Pancreas (tissue), 10 donors: ENCODE results near the gene NTN1. TPM values are rescaled to one million over a fixed set of nuclear protein-coding genes. Genes with fewer than 3 reads are reported as not detected.

Source experiments
- ATAC-seq, 4 donors: fragments of 200-7000 bp; cut with Tn5 transposase; one replicate each; pipeline versions ENCODE4 v1.8.0 to v1.9.1; 2020; ENCODE audit warnings: mild to moderate bottlenecking in 4 of 4, moderate library complexity in 4 of 4
- DNase-seq, 6 donors: peaks; one replicate each; pipeline ENCODE4 v3.0.0-alpha.2; 2020
- FAIRE-seq: peaks from 2 replicates; lab custom pipeline; 2012; peaks lifted over from hg19 to GRCh38; lab: Jason Lieb, UNC
- H3K27ac ChIP-seq, 4 donors: fragments of 200-600 bp; sonication (generic); 1 replicate in 3 of 4; 2 replicates in 1 of 4; pipeline versions ENCODE4 v1.5.0 to v1.8.0; 2020
- H3K27me3 ChIP-seq, 4 donors: fragments of 200-600 bp; one replicate each; pipeline ENCODE4 v1.8.0; 2021
- H3K36me3 ChIP-seq, 3 donors: fragments of 200-600 bp; sonication (generic) in 1 of 3; one replicate each; pipeline versions ENCODE4 v1.5.0 to v1.8.0; 2020 to 2021
- H3K4me1 ChIP-seq, 3 donors: fragments of 200-600 bp; one replicate each; pipeline ENCODE4 v1.8.0; 2021
- H3K4me3 ChIP-seq, 4 donors: fragments of 200-600 bp; sonication (generic) in 2 of 4; one replicate each; pipeline versions ENCODE4 v1.5.0 to v1.8.0; 2020 to 2021
- H3K9me3 ChIP-seq, 4 donors: fragments of 200-600 bp; one replicate each; pipeline ENCODE4 v1.8.0; 2021
- WGBS, 2 donors: extraction: QIAGEN DNeasy Blood & Tissue Kit; methylation state at CpG; one replicate each; pipeline ENCODE4 v1.1.7; 2013; 5-methylcytosine and 5-hydroxymethylcytosine counted together
- intact Hi-C, 3 donors: fragments of 100-400 bp; cut with DNase I; formaldehyde crosslinking; loops; one replicate each; pipeline versions ENCODE4 v1.11.1 to v1.14.2; 2022
- polyA plus RNA-seq, 2 donors: library from polyadenylated mRNA; stranded (reverse); fragments of 200-250 nt; gene quantifications; one replicate each; pipeline ENCODE4 v1.2.3, GENCODE V29; 2013
- total RNA-seq, 6 donors: library from RNA; stranded (reverse); fragmentation: NEBNext Ultra II Directional in 4 of 6; extraction: Animal tissue kit (Norgen Biotek cat#: 25700) in 4 of 6; gene quantifications; one replicate each; pipeline versions ENCODE4 v1.2.1 to v1.2.4, GENCODE V29; 2021 to 2023
- TF ChIP-seq, protein P1 (sequence below), 4 donors: fragments of 200-600 bp; sonication (generic) in 3 of 4; IDR thresholded peaks; one replicate each; pipeline versions ENCODE4 v1.5.0 to v1.8.0; 2021; ENCODE audit warnings: antibody characterized with exemption in 4 of 4
- donor health status: healthy with polysubstance abuse.
- donor health status: DM: no; HTN: no; CAD: no; lungs with moderate emphysema.
- donor health status: DM: no; HTN: no; CAD: no.
- donor health status: control.
- donor health status: control.
- donor health status: Bipolar disorder and iron deficiency.
- donor health status: DM: yes; HTN: yes; CAD: no.
- donor health status: DM: no; HTN: no; CAD: no.
- donor health status: DM: no; HTN: no; CAD: no.
- donor health status: DM: yes; HTN: yes; CAD: no.

NTN1 gene
- total and polyA plus RNA-seq, 8 donors: 1.8 to 4.3 (median 2.5) TPM

DNA sequence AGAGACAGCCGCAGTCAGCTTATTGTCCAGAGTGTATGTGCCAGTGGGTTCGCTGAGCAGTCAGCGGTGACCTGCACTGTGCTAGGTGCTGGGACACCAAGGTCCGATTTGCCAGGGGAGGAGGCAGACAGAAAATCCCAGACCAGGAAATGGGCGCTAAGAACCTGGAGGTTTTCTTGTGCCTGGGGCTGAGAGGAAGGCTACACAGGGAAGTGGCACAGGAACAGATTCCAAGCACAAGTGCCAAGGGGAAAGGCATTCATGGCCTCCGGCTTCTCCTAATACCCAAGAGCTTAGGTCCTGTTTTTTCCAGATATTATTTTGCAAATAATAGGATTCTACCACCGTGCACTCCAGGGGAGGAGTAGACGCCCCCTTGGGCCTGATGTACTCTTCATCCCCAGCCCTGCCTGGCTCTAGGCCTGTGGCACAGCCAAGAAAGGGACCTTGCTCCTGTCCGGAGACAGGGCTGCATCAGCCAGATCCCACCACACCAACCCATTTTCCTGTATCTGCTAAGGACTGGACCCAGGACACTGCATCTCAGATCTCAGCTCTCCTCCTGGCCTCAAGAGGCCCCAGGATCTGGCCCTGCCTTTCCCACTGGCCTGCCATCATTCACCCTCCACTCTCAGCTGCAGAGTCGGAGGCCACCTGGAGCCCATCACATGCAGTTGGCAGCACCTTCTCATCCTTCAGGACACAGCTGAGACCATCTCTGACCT, 187.2 kb downstream of the NTN1 start:
- no peaks in the 10 kb centered on the region for H3K27me3 ChIP-seq
- FAIRE-seq (no peak), ATAC-seq (no peak), DNase-seq (no peak)
- H3K4me3 ChIP-seq: no peak overlapping the region
- no peak overlapping the region for H3K27ac ChIP-seq
- H3K4me1 ChIP-seq: no peaks in the 10 kb centered on the region
- intact Hi-C loops: no loop called here
- 83 to 94% methylated on average over 10 of the region's 10 CpGs for WGBS, 2 donors
- TF ChIP-seq, protein P1, sequence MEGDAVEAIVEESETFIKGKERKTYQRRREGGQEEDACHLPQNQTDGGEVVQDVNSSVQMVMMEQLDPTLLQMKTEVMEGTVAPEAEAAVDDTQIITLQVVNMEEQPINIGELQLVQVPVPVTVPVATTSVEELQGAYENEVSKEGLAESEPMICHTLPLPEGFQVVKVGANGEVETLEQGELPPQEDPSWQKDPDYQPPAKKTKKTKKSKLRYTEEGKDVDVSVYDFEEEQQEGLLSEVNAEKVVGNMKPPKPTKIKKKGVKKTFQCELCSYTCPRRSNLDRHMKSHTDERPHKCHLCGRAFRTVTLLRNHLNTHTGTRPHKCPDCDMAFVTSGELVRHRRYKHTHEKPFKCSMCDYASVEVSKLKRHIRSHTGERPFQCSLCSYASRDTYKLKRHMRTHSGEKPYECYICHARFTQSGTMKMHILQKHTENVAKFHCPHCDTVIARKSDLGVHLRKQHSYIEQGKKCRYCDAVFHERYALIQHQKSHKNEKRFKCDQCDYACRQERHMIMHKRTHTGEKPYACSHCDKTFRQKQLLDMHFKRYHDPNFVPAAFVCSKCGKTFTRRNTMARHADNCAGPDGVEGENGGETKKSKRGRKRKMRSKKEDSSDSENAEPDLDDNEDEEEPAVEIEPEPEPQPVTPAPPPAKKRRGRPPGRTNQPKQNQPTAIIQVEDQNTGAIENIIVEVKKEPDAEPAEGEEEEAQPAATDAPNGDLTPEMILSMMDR (IDR thresholded peaks at IDR 0.05): no peak
- H3K9me3 ChIP-seq: no peaks in the 10 kb centered on the region
- no peaks in the 10 kb centered on the region for H3K36me3 ChIP-seq

DNA sequence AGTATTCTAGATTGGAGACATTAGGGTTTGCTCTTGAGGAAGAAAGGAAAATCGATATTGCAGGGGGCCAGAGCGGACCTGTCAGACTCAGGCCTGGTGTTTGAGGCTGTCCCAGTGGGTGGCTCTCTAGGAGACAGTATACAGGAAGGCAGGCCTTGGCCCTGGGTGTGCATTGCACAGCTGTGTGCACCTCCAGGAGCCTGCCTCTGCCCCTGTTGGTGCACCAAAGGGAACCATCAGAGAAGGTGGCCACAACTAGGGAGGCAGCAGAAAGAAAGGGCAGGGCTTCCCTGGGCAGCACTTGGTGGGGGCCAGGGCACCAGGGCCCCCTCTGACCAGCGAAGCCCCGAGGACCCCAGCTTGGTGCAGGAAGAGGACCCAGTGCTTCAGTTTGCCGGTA, 188.0 kb downstream of the NTN1 start:
- DNase-seq (no peak), FAIRE-seq (no peak), ATAC-seq (no peak)
- no peaks in the 10 kb centered on the region for H3K9me3 ChIP-seq
- 73 to 86% methylated on average over 4 to 5 of the region's 5 CpGs for WGBS, 2 donors
- no peak overlapping the region for H3K4me3 ChIP-seq
- TF ChIP-seq, protein P1 (IDR thresholded peaks at IDR 0.05): no peak
- no peaks in the 10 kb centered on the region for H3K27me3 ChIP-seq
- H3K36me3 ChIP-seq: no peaks in the 10 kb centered on the region
- intact Hi-C loops: no loop called here
- H3K4me1 ChIP-seq: no peaks in the 10 kb centered on the region
- no peak overlapping the region for H3K27ac ChIP-seq

DNA sequence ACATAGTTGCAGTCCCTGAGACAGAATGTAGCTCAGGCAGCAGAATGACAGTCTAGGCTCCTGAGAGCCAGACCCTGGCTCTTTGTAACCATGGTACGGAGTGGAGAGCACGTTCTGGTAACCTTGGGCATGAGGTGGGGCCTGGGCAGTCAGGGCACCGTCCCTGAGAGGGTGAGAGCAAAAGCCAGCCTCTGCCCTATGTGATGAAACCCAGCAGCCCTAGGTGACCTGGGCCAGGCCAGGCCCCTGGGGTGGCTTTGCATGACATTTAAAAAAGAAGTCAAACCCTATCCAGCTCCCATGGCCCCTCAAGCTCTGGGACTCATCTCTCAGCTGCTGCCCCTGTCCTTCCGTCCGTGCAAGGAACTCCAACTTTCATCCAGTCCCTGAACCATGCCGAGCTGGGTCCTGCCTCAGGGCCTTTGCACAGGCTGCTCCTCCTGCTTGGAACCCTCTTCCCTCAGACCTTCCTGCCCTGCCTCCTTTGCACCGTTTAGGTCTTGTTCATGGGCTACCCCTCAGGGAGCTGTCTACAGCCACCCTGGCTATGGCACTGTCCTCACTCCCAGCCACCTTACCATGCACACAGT, 188.6 kb downstream of the NTN1 start:
- TF ChIP-seq, protein P1 (IDR thresholded peaks at IDR 0.05): no peak
- ATAC-seq (no peak), FAIRE-seq (no peak), DNase-seq (no peak)
- Histone ChIP-seq H3K36me3 (no peaks in the 10 kb centered on the region), H3K27ac (no peak overlapping the region), H3K4me3 (no peak overlapping the region), H3K27me3 (no peaks in the 10 kb centered on the region), H3K4me1 (no peaks in the 10 kb centered on the region), H3K9me3 (no peaks in the 10 kb centered on the region)
- intact Hi-C loops: no loop called here
- WGBS, 2 donors: 71 to 72% methylated on average over 7 of the region's 7 CpGs

DNA sequence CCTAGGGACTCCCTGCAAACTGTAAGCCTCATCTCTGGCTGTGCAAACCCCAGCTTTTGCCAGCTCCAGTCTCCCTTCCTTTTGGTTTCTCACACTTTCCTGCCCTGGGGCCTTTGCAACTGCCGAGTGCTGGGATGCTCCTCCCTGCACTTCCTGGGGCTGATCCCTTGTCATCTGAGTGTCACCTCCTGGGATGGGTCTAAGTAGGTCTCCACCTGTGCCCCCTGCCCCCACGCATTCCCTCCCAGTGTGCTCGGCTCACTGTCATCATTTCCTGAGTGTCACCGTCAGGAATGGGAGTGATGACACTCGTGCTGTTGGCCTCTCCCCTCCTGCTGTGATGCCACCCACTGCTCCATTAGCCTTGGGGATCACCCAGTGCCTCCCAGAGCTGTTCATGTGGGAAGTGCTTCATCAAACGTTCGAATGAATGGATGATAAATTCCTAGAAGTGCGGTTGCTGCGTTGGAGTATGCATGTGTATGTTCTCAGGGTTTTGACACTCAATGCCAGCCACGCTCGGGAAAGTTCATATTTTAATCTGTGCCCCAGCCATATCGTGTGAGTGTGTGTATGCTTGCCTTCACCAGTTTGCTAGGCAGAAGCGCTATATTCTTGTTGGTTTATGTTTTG, 189.9 kb downstream of the NTN1 start:
- no peak for FAIRE-seq
- no peaks in the 10 kb centered on the region for H3K4me1 ChIP-seq
- ATAC-seq: no peak
- no peaks in the 10 kb centered on the region for H3K36me3 ChIP-seq
- TF ChIP-seq, protein P1 (IDR thresholded peaks at IDR 0.05): no peak
- H3K9me3 ChIP-seq: peaks cover 0 to 2% (median 0%) of the 10 kb centered on the region in 4 donors
- DNase-seq: no peak
- H3K4me3 ChIP-seq: no peak overlapping the region
- H3K27me3 ChIP-seq: no peaks in the 10 kb centered on the region
- intact Hi-C loops: no loop called here
- no peak overlapping the region for H3K27ac ChIP-seq
- WGBS, 2 donors: 68 to 73% methylated on average over 13 of the region's 13 CpGs
